Right lobe of liver (tissue), 6 donors: ENCODE results near the gene SBK2. TPM values are rescaled to one million over a fixed set of nuclear protein-coding genes. Genes with fewer than 3 reads are reported as not detected.

ENCODE experiments used
- ATAC-seq, 4 donors: fragments of 200-7000 bp; cut with Tn5 transposase; one replicate each; pipeline ENCODE4 v1.9.1; 2020; ENCODE audit warnings: mild to moderate bottlenecking in 4 of 4, moderate library complexity in 4 of 4
- DNase-seq, 3 donors: peaks; one replicate each; pipeline ENCODE4 v3.0.0-alpha.2; 2020
- H3K27ac ChIP-seq, 3 donors: fragments of 200-600 bp; one replicate each; pipeline ENCODE4 v1.8.0; 2022
- H3K27me3 ChIP-seq, 2 donors: fragments of 200-600 bp; one replicate each; pipeline ENCODE4 v1.8.0; 2022
- H3K36me3 ChIP-seq, 4 donors: fragments of 200-600 bp; sonication (generic) in 1 of 4; one replicate each; pipeline versions ENCODE4 v1.5.1 to v1.8.0; 2017 to 2022; ENCODE audit warnings: control low read depth in 1 of 4
- H3K4me1 ChIP-seq, 4 donors: fragments of 200-600 bp; sonication (generic) in 1 of 4; one replicate each; pipeline versions ENCODE4 v1.5.1 to v1.8.0; 2017 to 2022; ENCODE audit warnings: control low read depth in 1 of 4
- H3K4me3 ChIP-seq, 3 donors: fragments of 200-600 bp; one replicate each; pipeline ENCODE4 v1.8.0; 2022
- H3K9me3 ChIP-seq, 4 donors: fragments of 200-600 bp; sonication (generic) in 1 of 4; one replicate each; pipeline versions ENCODE4 v1.5.1 to v1.8.0; 2017 to 2022; ENCODE audit warnings: control low read depth in 1 of 4
- POLR2A ChIP-seq: fragments of 450-650 bp; IDR thresholded peaks from one replicate; pipeline ENCODE4 v1.6.1; 2017; ENCODE audit warnings: antibody characterized with exemption, mild to moderate bottlenecking
- WGBS: methylation state at CpG from one replicate; pipeline ENCODE4 v1.1.6; 2018; ENCODE audit warnings: low coverage, low lambda C conversion rate; ENCODE audit not compliant: insufficient coverage; ENCODE audit errors: missing lambda C conversion rate; 5-methylcytosine and 5-hydroxymethylcytosine counted together
- intact Hi-C, 2 donors: fragments of 100-400 bp; cut with DNase I; formaldehyde crosslinking; loops; one replicate each; pipeline versions ENCODE4 v1.11.2 to v1.14.1; 2022
- total RNA-seq, 6 experiments: library from RNA; depleted of rRNA in 2 of 6; stranded (reverse); fragments of >200 nt in 2 of 6; fragmentation: NEBNext Ultra II Directional in 3 of 6; extraction: Animal tissue kit (Norgen Biotek cat#: 25700) in 3 of 6; gene quantifications; one replicate each; pipeline versions ENCODE4 v1.1.0 to v1.2.4, GENCODE V29; 2016 to 2023
- TF ChIP-seq, protein P1 (sequence below), 4 donors: fragments of 200-600 bp in 3 of 4; fragments of 450-650 bp in 1 of 4; IDR thresholded peaks; one replicate each; pipeline versions ENCODE4 v1.5.1 to v1.8.0; 2016 to 2022; ENCODE audit warnings: antibody characterized with exemption in 4 of 4, mild to moderate bottlenecking in 2 of 4
- donor health status: DM: no; HTN: yes; CAD: no.
- donor health status: DM: no; HTN: no; CAD: no.
- donor health status: DM: no; HTN: no; CAD: no.
- donor health status: DM: no; HTN: yes; CAD: no.
- donor health status: DM: no; HTN: yes; CAD: no.

SBK2 gene
- total RNA-seq, 6 experiments from 2014 or later = not detected

DNA sequence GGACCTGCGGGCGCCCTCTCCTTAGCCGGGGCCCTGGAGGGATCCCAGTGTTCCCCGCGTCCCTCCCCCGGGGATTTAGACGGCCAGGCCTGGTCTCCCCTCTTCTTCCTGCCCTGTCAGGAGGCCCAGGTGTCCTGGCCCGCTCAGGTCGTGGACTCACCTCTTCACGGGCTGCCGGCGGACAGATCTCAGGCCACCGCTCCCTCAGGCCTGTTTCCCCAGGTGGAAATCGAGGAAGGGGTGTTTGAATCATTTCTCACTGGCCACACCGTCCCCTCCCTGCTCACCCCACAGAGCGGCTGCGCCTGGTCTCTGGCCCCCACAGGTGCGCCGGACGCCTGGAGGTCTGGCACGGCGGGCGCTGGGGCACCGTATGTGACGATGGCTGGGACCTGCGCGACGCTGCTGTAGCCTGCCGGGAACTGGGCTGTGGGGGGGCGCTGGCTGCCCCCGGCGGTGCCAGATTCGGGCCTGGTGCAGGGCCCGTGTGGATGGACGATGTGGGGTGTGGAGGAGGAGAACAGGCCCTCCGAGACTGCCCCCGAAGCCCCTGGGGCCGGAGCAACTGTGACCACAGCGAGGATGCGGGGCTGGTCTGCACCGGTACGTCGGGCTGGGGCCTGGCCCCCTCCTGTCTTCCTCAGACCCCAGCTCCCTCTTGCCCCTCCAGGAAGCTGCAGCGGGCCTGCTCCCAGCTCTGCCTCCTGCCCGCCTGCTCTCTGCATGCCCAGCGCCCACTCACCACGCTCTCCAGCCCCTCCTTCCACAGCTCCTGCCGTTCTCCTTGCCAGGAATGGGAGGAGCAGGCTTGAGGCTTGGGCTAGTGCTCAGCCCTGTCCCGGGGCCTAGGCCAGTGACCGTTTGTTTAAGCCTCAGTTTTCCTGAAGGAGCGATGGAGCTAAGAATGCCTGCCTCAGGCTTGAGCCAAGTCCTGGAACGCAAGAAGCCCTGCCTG is 46.2 kb downstream of the SBK2 start:
- intact Hi-C loops = loop anchor here in 1 of 2 donors (10.0 kb wide), 1 partner anchor 346 kb away; the partner anchor contains the start of gene TNNT1
- Histone ChIP-seq H3K4me1 (no peaks in the 10 kb centered on the region), H3K9me3 (no peaks in the 10 kb centered on the region), H3K27me3 (no peaks in the 10 kb centered on the region), H3K4me3 (no peak overlapping the region), H3K27ac (no peak overlapping the region), H3K36me3 (no peaks in the 10 kb centered on the region)
- no peak for ATAC-seq
- WGBS = 68% methylated on average over 5 of the region's 52 CpGs
- TF ChIP-seq, protein P1, sequence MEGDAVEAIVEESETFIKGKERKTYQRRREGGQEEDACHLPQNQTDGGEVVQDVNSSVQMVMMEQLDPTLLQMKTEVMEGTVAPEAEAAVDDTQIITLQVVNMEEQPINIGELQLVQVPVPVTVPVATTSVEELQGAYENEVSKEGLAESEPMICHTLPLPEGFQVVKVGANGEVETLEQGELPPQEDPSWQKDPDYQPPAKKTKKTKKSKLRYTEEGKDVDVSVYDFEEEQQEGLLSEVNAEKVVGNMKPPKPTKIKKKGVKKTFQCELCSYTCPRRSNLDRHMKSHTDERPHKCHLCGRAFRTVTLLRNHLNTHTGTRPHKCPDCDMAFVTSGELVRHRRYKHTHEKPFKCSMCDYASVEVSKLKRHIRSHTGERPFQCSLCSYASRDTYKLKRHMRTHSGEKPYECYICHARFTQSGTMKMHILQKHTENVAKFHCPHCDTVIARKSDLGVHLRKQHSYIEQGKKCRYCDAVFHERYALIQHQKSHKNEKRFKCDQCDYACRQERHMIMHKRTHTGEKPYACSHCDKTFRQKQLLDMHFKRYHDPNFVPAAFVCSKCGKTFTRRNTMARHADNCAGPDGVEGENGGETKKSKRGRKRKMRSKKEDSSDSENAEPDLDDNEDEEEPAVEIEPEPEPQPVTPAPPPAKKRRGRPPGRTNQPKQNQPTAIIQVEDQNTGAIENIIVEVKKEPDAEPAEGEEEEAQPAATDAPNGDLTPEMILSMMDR (IDR thresholded peaks at IDR 0.05) = no peak
- no peak for TF ChIP-seq POLR2A
- no peak for DNase-seq

DNA sequence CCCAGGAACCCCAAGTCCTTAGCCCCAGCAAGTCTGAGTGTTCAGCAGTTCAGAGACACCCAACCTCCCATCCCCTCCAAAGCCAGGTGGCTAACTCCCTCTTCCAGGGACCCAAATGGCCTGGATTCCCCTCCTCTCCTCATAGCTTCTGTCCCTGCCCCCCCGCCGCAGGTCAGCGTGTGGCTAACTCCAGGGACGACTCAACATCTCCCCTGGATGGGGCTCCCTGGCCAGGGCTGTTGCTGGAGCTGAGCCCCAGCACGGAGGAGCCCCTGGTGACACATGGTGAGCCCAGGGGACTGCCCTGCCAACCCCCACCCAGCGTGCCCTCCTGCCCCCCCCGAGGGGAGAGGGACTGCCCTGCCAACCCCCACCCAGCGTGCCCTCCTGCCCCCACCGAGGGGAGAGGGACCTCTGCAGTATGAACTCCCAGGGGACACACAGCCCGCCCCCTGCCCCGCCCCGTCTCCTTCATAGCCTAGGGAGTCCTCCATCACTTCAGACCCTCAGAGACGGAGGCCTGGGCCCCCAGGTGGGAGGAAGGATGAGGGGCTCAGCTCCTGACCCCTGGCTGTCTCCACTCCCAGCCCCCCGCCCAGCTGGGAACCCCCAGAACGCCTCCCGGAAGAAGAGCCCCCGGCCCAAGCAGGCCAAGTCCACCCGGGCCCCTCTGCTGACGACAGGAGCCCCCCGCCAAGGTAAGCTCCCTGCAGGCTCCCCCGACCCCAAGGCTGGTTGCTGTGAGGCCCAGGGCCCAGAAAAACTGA is 47.0 kb downstream of the SBK2 start:
- H3K4me1 ChIP-seq = no peaks in the 10 kb centered on the region
- no peak for ATAC-seq
- intact Hi-C loops = loop anchor here in 1 of 2 donors (10.0 kb wide), 1 partner anchor 345 kb away; the partner anchor contains the start of gene TNNT1
- no peak overlapping the region for H3K4me3 ChIP-seq
- no peak for DNase-seq
- no peaks in the 10 kb centered on the region for H3K36me3 ChIP-seq
- H3K27ac ChIP-seq = no peak overlapping the region
- no peaks in the 10 kb centered on the region for H3K9me3 ChIP-seq
- no peak for TF ChIP-seq POLR2A
- TF ChIP-seq, protein P1 (IDR thresholded peaks at IDR 0.05) = no peak
- H3K27me3 ChIP-seq = no peaks in the 10 kb centered on the region
- WGBS = 46% methylated on average over 6 of the region's 21 CpGs

DNA sequence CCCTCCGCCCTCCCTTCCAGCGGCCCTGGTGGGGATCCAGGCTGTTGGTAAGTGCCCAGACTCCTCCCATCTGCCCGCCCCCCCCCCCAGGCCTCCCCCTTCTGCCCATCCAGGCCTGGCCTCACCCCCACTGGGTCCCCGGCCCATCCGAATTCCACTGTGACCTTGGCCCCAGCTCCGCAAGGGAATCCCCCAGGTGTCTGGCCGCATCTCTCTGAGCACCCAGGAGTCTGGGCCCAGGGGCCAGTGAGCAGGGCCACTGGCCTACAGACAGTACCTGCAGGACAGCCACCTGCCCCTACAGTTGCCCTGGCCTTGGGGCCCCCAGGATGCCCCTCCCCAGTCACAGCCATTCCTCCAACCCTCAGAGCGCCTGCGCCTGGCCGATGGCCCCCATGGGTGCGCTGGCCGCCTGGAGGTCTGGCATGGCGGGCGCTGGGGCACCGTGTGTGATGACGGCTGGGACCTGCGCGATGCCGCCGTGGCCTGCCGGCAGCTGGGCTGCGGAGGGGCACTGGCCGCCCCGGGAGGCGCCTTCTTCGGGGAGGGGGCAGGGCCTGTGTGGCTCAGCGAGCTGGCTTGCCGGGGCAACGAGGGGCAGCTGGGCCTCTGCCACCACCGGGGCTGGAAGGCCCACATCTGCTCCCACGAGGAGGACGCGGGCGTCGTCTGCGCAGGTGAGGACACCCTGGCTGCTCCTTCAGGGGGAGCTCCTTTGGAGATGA is 47.8 kb downstream of the SBK2 start:
- H3K4me1 ChIP-seq = peaks cover 0 to 6% (median 0%) of the 10 kb centered on the region in 4 donors
- no peak overlapping the region for H3K4me3 ChIP-seq
- no peaks in the 10 kb centered on the region for H3K9me3 ChIP-seq
- WGBS = 40% methylated on average over 2 of the region's 36 CpGs
- no peaks in the 10 kb centered on the region for H3K36me3 ChIP-seq
- no peaks in the 10 kb centered on the region for H3K27me3 ChIP-seq
- no peak for ATAC-seq
- TF ChIP-seq POLR2A = no peak
- TF ChIP-seq, protein P1 (IDR thresholded peaks at IDR 0.05) = no peak
- intact Hi-C loops = no loop called here
- no peak for DNase-seq
- H3K27ac ChIP-seq = no peak overlapping the region

DNA sequence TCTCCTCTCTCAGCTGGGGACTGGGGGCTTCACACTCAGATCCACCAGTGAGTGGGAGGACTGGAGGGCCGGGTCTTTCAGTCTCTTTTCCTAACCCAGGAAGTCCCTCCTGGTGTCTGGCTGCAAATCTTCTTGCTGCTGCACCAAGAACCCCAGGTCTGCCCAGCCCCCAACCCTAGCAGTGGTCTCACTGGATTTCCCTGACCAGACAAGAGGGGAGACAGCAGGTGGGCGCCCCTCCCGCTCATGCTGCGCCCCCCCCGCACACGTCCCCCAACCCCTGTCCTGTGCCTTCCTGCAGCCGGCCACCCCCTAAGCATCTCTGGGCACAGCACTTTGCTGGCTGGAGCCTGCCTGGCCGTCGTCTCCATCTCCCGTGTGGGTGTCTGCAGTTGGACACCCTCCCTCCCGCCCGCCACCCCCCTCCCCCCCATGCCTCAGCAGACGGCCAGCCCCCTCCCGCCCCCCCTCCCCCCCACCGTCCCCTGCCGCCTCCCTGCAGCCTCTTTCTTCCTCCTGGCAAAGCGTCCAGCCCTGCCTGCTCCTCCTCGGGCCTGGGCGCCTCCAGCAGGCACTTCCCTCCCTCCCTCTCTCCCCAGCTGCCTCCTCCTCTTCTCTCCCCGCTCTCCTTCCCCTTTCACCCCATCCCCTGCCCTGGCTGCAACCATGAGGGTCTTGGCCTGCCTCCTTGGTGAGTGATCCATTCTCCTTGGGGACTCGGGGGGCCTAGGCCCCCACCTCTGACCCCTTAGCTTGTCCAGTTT is 48.8 kb downstream of the SBK2 start, which contains the start of gene SSC5D:
Gene SSC5D (plus strand): TSS at position 513 of the 764 bp plus-strand sequence. CDS start 154 bp downstream, at position 667.
- DNase-seq (no peak), ATAC-seq (no peak)
- peak within 1 kb of the TSS in 2 of 3 donors; percentile 33 to 38 for H3K27ac ChIP-seq
- no peaks in the 10 kb centered on the region for H3K27me3 ChIP-seq
- peaks cover 0 to 3% (median 0%) of the 10 kb centered on the region in 4 donors for H3K36me3 ChIP-seq
- no peak within 1 kb of the TSS for H3K4me3 ChIP-seq
- 8% methylated on average over 8 of the region's 21 CpGs for WGBS
- H3K4me1 ChIP-seq = peaks cover 0 to 6% (median 0%) of the 10 kb centered on the region in 4 donors
- intact Hi-C loops = no loop called here
- TF ChIP-seq, protein P1 (IDR thresholded peaks at IDR 0.05) = no peak
- no peak for TF ChIP-seq POLR2A
- H3K9me3 ChIP-seq = no peaks in the 10 kb centered on the region
